Measurements from ENCODE around the gene DOCK1.
A peak's percentile ranks its signal among the peaks of the same experiment; 100 is the strongest.

DOCK1 gene

DNA sequence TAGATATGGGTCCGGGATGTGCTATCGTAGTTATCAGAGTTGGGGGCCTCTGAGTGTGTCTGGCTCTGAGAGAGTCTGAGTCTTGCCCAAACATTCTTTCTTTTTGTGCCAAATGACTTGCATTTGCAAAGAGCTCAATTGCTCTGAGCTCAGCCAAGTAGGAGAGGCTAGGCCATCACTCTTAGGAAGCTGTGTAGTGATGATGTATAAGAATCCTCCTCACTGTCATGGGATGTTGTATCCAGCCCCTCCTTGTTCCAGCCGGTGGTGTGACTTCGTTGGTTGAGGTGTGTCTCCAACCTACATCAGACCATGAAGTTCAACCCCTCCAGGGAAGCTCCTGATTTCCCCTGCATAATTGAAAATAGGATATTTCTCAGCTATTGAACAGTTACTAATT is 546.4 kb downstream of the DOCK1 start:
- Histone ChIP-seq H3K9me3 (replicated peaks in 1 of 2; ENCODE audit: control insufficient read depth in 2 of 2, insufficient read depth in 1 of 2, low read depth in 1 of 2, low read length in 2 of 2) (peaks cover 0 to 5% of the 10 kb centered on the region in 2 donors), H4K91ac (ENCODE audit: low read depth, low read length, poor library complexity) (no peak overlapping the region), H2BK12ac (ENCODE audit: low read length) (no peak overlapping the region), H3K4ac (ENCODE audit: low read length) (no peak overlapping the region), H3K18ac (ENCODE audit: low read length) (no peak overlapping the region), H3K4me3 (ENCODE audit: low read length in 2 of 2) (no peak overlapping the region), H3K27ac (replicated peaks; ENCODE audit: low read length) (no peak overlapping the region), H3K9ac (ENCODE audit: low read depth, low read length, poor library complexity) (no peak overlapping the region), H3K14ac (ENCODE audit: low read length) (no peak overlapping the region), H3K23ac (ENCODE audit: low read depth, low read length, poor library complexity) (no peak overlapping the region), H3K4me1 (ENCODE audit: control insufficient read depth in 2 of 2, insufficient read depth in 1 of 2, low read depth in 1 of 2, low read length in 2 of 2) (peaks cover 0 to 1% of the 10 kb centered on the region in 2 donors), H3K36me3 (replicated peaks in 1 of 2; ENCODE audit: control insufficient read depth in 2 of 2, insufficient read depth in 2 of 2, low read length in 2 of 2) (peaks cover 2 to 44% of the 10 kb centered on the region in 2 donors), H2BK15ac (ENCODE audit: low read length) (no peak overlapping the region), H2BK120ac (ENCODE audit: low read depth, low read length) (no peak overlapping the region), H2AFZ (ENCODE audit: low read length) (no peak overlapping the region), H3K27me3 (ENCODE audit: control insufficient read depth in 3 of 3, insufficient read depth in 3 of 3, low read depth in 1 of 3, low read length in 3 of 3) (no peaks in the 10 kb centered on the region), H3K79me1 (ENCODE audit: low read depth, low read length) (no peaks in the 10 kb centered on the region), H3K4me2 (ENCODE audit: insufficient read depth, low read length, poor library complexity, severe bottlenecking) (no peak overlapping the region), H2BK5ac (ENCODE audit: low read length) (no peak overlapping the region), H2AK5ac (ENCODE audit: low read depth, low read length) (no peak overlapping the region), H4K8ac (ENCODE audit: low read depth, low read length) (no peak overlapping the region)
- WGBS, 2 donors (ENCODE audit: extremely low coverage in 2 of 2, insufficient read length in 2 of 2, insufficient replicate concordance in 1 of 2) = no CpG with 5 or more reads among the region's 4 CpGs
- no peak for DNase-seq (ENCODE audit: low spot score)

DNA sequence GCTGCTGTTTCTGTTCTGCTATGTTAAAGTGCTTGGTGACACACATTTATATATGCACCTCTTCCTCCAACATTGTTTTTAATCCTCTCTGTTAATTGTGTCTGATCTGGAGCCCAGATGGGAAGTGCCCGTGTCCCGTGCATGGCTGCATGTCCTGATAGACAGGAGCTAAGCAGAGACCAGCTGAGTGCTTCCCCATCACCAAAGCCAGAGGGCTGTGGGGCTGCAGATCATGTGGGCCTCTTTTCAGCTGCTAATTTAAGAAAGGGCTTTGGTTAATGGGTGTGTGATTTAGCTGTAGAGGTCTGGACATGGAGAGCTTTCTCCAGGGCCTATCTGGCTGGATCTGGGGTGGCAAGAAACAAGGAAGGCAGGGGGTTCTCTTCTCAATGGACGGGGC is 547.3 kb downstream of the DOCK1 start:
- peaks cover 0 to 1% of the 10 kb centered on the region in 2 donors for H3K4me1 ChIP-seq (ENCODE audit: control insufficient read depth in 2 of 2, insufficient read depth in 1 of 2, low read depth in 1 of 2, low read length in 2 of 2)
- no peak overlapping the region for H3K27ac ChIP-seq (replicated peaks; ENCODE audit: low read length)
- H2AK5ac ChIP-seq (ENCODE audit: low read depth, low read length) = no peak overlapping the region
- H4K91ac ChIP-seq (ENCODE audit: low read depth, low read length, poor library complexity) = no peak overlapping the region
- H2BK5ac ChIP-seq (ENCODE audit: low read length) = no peak overlapping the region
- no peak overlapping the region for H4K8ac ChIP-seq (ENCODE audit: low read depth, low read length)
- no peak overlapping the region for H2BK120ac ChIP-seq (ENCODE audit: low read depth, low read length)
- no peak overlapping the region for H3K4ac ChIP-seq (ENCODE audit: low read length)
- H3K14ac ChIP-seq (ENCODE audit: low read length) = peak overlapping the region; percentile 6
- DNase-seq (ENCODE audit: low spot score) = no peak
- peaks cover 2 to 37% of the 10 kb centered on the region in 2 donors for H3K36me3 ChIP-seq (replicated peaks in 1 of 2; ENCODE audit: control insufficient read depth in 2 of 2, insufficient read depth in 2 of 2, low read length in 2 of 2)
- no peaks in the 10 kb centered on the region for H3K79me1 ChIP-seq (ENCODE audit: low read depth, low read length)
- no peak overlapping the region for H2BK15ac ChIP-seq (ENCODE audit: low read length)
- peaks cover 0 to 5% of the 10 kb centered on the region in 2 donors for H3K9me3 ChIP-seq (replicated peaks in 1 of 2; ENCODE audit: control insufficient read depth in 2 of 2, insufficient read depth in 1 of 2, low read depth in 1 of 2, low read length in 2 of 2)
- no peak overlapping the region for H3K9ac ChIP-seq (ENCODE audit: low read depth, low read length, poor library complexity)
- no CpG with 5 or more reads among the region's 3 CpGs for WGBS, 2 donors (ENCODE audit: extremely low coverage in 2 of 2, insufficient read length in 2 of 2, insufficient replicate concordance in 1 of 2)
- H3K4me2 ChIP-seq (ENCODE audit: insufficient read depth, low read length, poor library complexity, severe bottlenecking) = no peak overlapping the region
- H3K27me3 ChIP-seq (ENCODE audit: control insufficient read depth in 3 of 3, insufficient read depth in 3 of 3, low read depth in 1 of 3, low read length in 3 of 3) = no peaks in the 10 kb centered on the region
- H3K4me3 ChIP-seq (ENCODE audit: low read length in 2 of 2) = no peak overlapping the region
- H2AFZ ChIP-seq (ENCODE audit: low read length) = no peak overlapping the region
- no peak overlapping the region for H3K18ac ChIP-seq (ENCODE audit: low read length)
- no peak overlapping the region for H2BK12ac ChIP-seq (ENCODE audit: low read length)
- no peak overlapping the region for H3K23ac ChIP-seq (ENCODE audit: low read depth, low read length, poor library complexity)

DNA sequence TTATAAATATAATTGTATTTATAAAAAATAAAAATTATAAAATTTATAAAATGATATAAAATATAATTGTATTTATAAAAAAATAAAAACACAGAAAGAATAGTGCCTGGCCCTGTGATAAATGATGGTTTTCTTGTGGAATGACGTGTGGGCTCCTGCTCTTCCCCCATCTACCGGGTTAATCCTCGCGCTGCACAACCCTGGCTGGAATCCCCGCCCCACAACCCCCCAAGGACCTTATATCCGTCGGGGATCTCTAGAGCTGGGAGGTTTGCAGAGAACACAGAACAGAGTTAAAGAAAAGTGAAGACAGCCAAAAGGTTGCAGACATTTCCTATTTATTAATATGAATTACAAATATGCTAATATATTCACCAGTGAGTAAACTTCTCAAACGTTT is 548.5 kb downstream of the DOCK1 start:
- H3K4me2 ChIP-seq (ENCODE audit: insufficient read depth, low read length, poor library complexity, severe bottlenecking) = no peak overlapping the region
- peaks cover 2 to 26% of the 10 kb centered on the region in 2 donors for H3K36me3 ChIP-seq (replicated peaks in 1 of 2; ENCODE audit: control insufficient read depth in 2 of 2, insufficient read depth in 2 of 2, low read length in 2 of 2)
- H2BK12ac ChIP-seq (ENCODE audit: low read length) = no peak overlapping the region
- no peak overlapping the region for H3K18ac ChIP-seq (ENCODE audit: low read length)
- no peak overlapping the region for H3K23ac ChIP-seq (ENCODE audit: low read depth, low read length, poor library complexity)
- no peaks in the 10 kb centered on the region for H3K27me3 ChIP-seq (ENCODE audit: control insufficient read depth in 3 of 3, insufficient read depth in 3 of 3, low read depth in 1 of 3, low read length in 3 of 3)
- no peak overlapping the region for H2BK5ac ChIP-seq (ENCODE audit: low read length)
- no CpG with 5 or more reads among the region's 8 CpGs for WGBS, 2 donors (ENCODE audit: extremely low coverage in 2 of 2, insufficient read length in 2 of 2, insufficient replicate concordance in 1 of 2)
- peaks cover 0 to 1% of the 10 kb centered on the region in 2 donors for H3K4me1 ChIP-seq (ENCODE audit: control insufficient read depth in 2 of 2, insufficient read depth in 1 of 2, low read depth in 1 of 2, low read length in 2 of 2)
- H3K79me1 ChIP-seq (ENCODE audit: low read depth, low read length) = no peaks in the 10 kb centered on the region
- H2BK120ac ChIP-seq (ENCODE audit: low read depth, low read length) = no peak overlapping the region
- H2BK15ac ChIP-seq (ENCODE audit: low read length) = no peak overlapping the region
- no peak overlapping the region for H3K9ac ChIP-seq (ENCODE audit: low read depth, low read length, poor library complexity)
- H2AFZ ChIP-seq (ENCODE audit: low read length) = no peak overlapping the region
- H4K91ac ChIP-seq (ENCODE audit: low read depth, low read length, poor library complexity) = no peak overlapping the region
- H4K8ac ChIP-seq (ENCODE audit: low read depth, low read length) = no peak overlapping the region
- peaks cover 0 to 5% of the 10 kb centered on the region in 2 donors for H3K9me3 ChIP-seq (replicated peaks in 1 of 2; ENCODE audit: control insufficient read depth in 2 of 2, insufficient read depth in 1 of 2, low read depth in 1 of 2, low read length in 2 of 2)
- no peak overlapping the region for H2AK5ac ChIP-seq (ENCODE audit: low read depth, low read length)
- DNase-seq (ENCODE audit: low spot score) = no peak
- no peak overlapping the region for H3K14ac ChIP-seq (ENCODE audit: low read length)
- no peak overlapping the region for H3K27ac ChIP-seq (replicated peaks; ENCODE audit: low read length)
- H3K4ac ChIP-seq (ENCODE audit: low read length) = no peak overlapping the region
- no peak overlapping the region for H3K4me3 ChIP-seq (ENCODE audit: low read length in 2 of 2)

DNA sequence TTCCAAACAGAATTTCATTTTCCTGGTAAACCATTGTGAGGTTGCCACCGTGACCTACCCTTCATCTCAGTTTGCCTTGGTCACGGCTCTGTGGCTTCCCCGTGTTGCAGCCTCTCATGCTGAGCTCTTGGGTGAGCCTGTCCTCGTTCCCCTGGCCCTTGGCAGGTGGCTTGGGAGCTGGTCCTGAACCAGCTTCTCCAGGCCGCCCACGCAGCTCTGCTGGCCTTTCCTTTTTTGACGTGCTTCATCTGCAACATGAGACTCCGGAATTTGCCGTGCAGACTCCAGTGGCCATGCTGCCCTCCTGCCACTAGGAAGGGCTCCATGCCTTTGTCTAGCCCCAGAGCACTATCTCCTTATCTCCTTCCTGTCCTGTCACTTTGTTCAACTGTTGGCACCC is 550.9 kb downstream of the DOCK1 start:
- WGBS, 2 donors (ENCODE audit: extremely low coverage in 2 of 2, insufficient read length in 2 of 2, insufficient replicate concordance in 1 of 2) = no CpG with 5 or more reads among the region's 9 CpGs
- H3K4me1 ChIP-seq (ENCODE audit: control insufficient read depth in 2 of 2, insufficient read depth in 1 of 2, low read depth in 1 of 2, low read length in 2 of 2) = peaks cover 0 to 1% of the 10 kb centered on the region in 2 donors

More for the DNA sequence above, 550.9 kb downstream of the DOCK1 start:
- Histone ChIP-seq H3K18ac (ENCODE audit: low read length) (peak overlapping the region; percentile 2), H3K4me2 (ENCODE audit: insufficient read depth, low read length, poor library complexity, severe bottlenecking) (no peak overlapping the region), H3K9ac (ENCODE audit: low read depth, low read length, poor library complexity) (no peak overlapping the region), H3K4ac (ENCODE audit: low read length) (no peak overlapping the region), H3K36me3 (replicated peaks in 1 of 2; ENCODE audit: control insufficient read depth in 2 of 2, insufficient read depth in 2 of 2, low read length in 2 of 2) (peaks cover 2 to 14% of the 10 kb centered on the region in 2 donors), H3K23ac (ENCODE audit: low read depth, low read length, poor library complexity) (no peak overlapping the region), H4K91ac (ENCODE audit: low read depth, low read length, poor library complexity) (no peak overlapping the region), H3K9me3 (replicated peaks in 1 of 2; ENCODE audit: control insufficient read depth in 2 of 2, insufficient read depth in 1 of 2, low read depth in 1 of 2, low read length in 2 of 2) (peaks cover 0 to 10% of the 10 kb centered on the region in 2 donors), H2BK120ac (ENCODE audit: low read depth, low read length) (no peak overlapping the region), H4K8ac (ENCODE audit: low read depth, low read length) (no peak overlapping the region), H3K14ac (ENCODE audit: low read length) (no peak overlapping the region), H2AFZ (ENCODE audit: low read length) (no peak overlapping the region), H2BK12ac (ENCODE audit: low read length) (no peak overlapping the region), H3K27ac (replicated peaks; ENCODE audit: low read length) (no peak overlapping the region), H3K27me3 (ENCODE audit: control insufficient read depth in 3 of 3, insufficient read depth in 3 of 3, low read depth in 1 of 3, low read length in 3 of 3) (no peaks in the 10 kb centered on the region), H3K79me1 (ENCODE audit: low read depth, low read length) (no peaks in the 10 kb centered on the region), H2AK5ac (ENCODE audit: low read depth, low read length) (peak overlapping the region; percentile 91), H3K4me3 (ENCODE audit: low read length in 2 of 2) (no peak overlapping the region), H2BK5ac (ENCODE audit: low read length) (no peak overlapping the region), H2BK15ac (ENCODE audit: low read length) (no peak overlapping the region)
- DNase-seq (ENCODE audit: low spot score) = no peak

Measured in neuronal stem cell (in vitro differentiated cells).